K562 (cell line): Measurements from ENCODE around the gene CPED1. TPM values are rescaled to one million over a fixed set of nuclear protein-coding genes. Genes with fewer than 3 reads are reported as not detected.

ENCODE experiments used
- ELF4 ChIP-seq: fragments of 450-650 bp; formaldehyde crosslinking; IDR thresholded peaks from 2 replicates; pipeline ENCODE4 v1.4.0; 2022; ENCODE audit warnings: missing genetic modification characterization
- HIVEP1 ChIP-seq: fragments of 250-450 bp; sonication (Bioruptor Pico); IDR thresholded peaks from 2 replicates; pipeline ENCODE4 v1.4.0; 2020; ENCODE audit warnings: mild to moderate bottlenecking
- HMG20A ChIP-seq: fragments of 450-650 bp; formaldehyde crosslinking; conservative IDR thresholded peaks from 2 replicates; pipeline ENCODE4 v1.4.0; 2020; ENCODE audit warnings: mild to moderate bottlenecking, mixed read lengths
- KDM5B ChIP-seq: fragments of 200-600 bp; sonication (generic); IDR thresholded peaks from 2 replicates; pipeline ENCODE4 v1.6.1; 2012; ENCODE audit warnings: low read depth, mild to moderate bottlenecking, moderate library complexity, low read length, control low read depth, inconsistent platforms; ENCODE audit not compliant: insufficient replicate concordance
- KLF6 ChIP-seq: fragments of 250-450 bp; sonication (Bioruptor Pico); IDR thresholded peaks from 2 replicates; pipeline ENCODE4 v1.4.0; 2020; ENCODE audit warnings: mild to moderate bottlenecking, moderate library complexity, borderline replicate concordance
- MEIS2 ChIP-seq: fragments of 450-650 bp; IDR thresholded peaks from 2 replicates; pipeline ENCODE4 v1.6.1; 2014; ENCODE audit warnings: mild to moderate bottlenecking; ENCODE audit not compliant: partially characterized antibody
- RNF219 ChIP-seq: fragments of 250-450 bp; sonication (Bioruptor Pico); IDR thresholded peaks from 2 replicates; pipeline ENCODE4 v1.5.0; 2022; ENCODE audit warnings: mild to moderate bottlenecking
- ZNF318 ChIP-seq, 2 experiments: fragments of 450-650 bp; IDR thresholded peaks; 2 replicates each; pipeline ENCODE4 v1.6.1; 2016; ENCODE audit warnings: mild to moderate bottlenecking in 2 of 2, borderline replicate concordance in 1 of 2, low read depth in 1 of 2, moderate library complexity in 1 of 2
- polyA plus RNA-seq, 8 experiments: library from polyadenylated mRNA; depleted of rRNA in 4 of 8; stranded (reverse) in 5 of 8; unstranded in 3 of 8; fragments of >200 nt; fragmentation: Nextera tagmentation in 2 of 8; fragmentation: Illumina TruSeq in 1 of 8; extraction: Ambion mirVana in 2 of 8; extraction: Trizol in 1 of 8; gene quantifications; 2 replicates each; pipeline versions ENCODE4 v1.2.1 to v1.2.3, GENCODE V29; 2011 to 2014; ENCODE audit warnings: inconsistent platforms in 1 of 8, missing spikeins in 1 of 8
- total RNA-seq, 7 experiments: library from RNA; depleted of rRNA in 6 of 7; stranded (reverse); fragments of >200 nt in 6 of 7; fragmentation: Illumina TruSeq in 2 of 7; extraction: Trizol in 2 of 7; gene quantifications; 2 replicates each; pipeline versions ENCODE4 v1.2.1 to v1.2.3, GENCODE V29; 2011 to 2021; ENCODE audit warnings: low replicate concordance in 1 of 7

CPED1 gene
- total and polyA plus RNA-seq, 9 of the 15 experiments (the other 6 are each of a cell fraction or from before 2014, with no cell fraction given), result 195 to 393 (median 290) TPM

GRCh38 chr7:121000081-121000983 lies 11.8 kb downstream of the CPED1 start (continued):
- TF ChIP-seq RNF219 (CRISPR knock-in tag) (no peak), ELF4 (CRISPR knock-in tag) (no peak), HMG20A (CRISPR knock-in tag) (no peak), MEIS2 (peak; percentile 2), KDM5B (no peak), HIVEP1 (CRISPR knock-in tag) (no peak), ZNF318 (IDR thresholded peaks at IDR 0.05; ENCODE audit: borderline replicate concordance in 1 of 2, low read depth in 1 of 2) (peak in 1 of 2 experiments; percentile 57; a peak in 1 of 4 replicates), KLF6 (CRISPR knock-in tag) (no peak)
